ENCODE measurements around the gene CPOX.

DNA sequence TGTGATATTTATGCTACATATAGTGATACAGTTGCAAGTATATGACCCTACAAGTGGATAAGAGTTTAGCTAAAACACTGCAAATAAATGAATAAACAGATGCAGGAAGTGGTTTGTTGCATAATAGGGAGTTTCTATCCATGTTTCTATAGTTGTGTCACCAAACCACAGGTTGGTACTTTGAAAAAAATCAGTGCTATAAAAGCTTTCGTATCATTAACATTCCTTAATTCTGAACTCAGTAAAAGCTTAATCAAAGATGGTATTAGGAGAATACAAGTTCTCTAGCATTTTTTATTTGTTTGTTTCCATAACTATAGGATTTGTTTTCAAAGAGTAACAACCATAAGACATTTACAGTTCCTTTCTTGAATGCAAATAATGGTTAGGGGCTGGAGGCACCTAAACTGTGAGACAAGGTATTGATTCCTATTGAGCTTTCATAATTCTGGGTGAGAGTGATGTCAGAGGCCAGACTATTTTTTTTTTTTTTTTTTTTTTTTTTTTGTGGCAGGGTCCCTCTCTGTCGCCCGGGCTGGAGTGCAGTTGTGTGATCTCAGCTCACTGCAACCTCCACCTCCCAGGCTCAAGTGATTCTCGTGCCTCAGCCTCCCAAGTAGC is 29.6 kb downstream of the CPOX start:
- TF ChIP-seq EZH2 (IDR thresholded peaks at IDR 0.05; ENCODE audit: low read depth, unreplicated experiment) = no peak
- TF ChIP-seq CTCF (conservative IDR thresholded peaks at IDR 0.05; ENCODE audit: low read depth in 2 of 2) = no peak
- TF ChIP-seq POLR2AphosphoS5 (IDR thresholded peaks at IDR 0.05; ENCODE audit: low read depth) = no peak
- no peak for TF ChIP-seq EZH2phosphoT487 (IDR thresholded peaks at IDR 0.05; ENCODE audit: unreplicated experiment)
- TF ChIP-seq, protein P1, sequence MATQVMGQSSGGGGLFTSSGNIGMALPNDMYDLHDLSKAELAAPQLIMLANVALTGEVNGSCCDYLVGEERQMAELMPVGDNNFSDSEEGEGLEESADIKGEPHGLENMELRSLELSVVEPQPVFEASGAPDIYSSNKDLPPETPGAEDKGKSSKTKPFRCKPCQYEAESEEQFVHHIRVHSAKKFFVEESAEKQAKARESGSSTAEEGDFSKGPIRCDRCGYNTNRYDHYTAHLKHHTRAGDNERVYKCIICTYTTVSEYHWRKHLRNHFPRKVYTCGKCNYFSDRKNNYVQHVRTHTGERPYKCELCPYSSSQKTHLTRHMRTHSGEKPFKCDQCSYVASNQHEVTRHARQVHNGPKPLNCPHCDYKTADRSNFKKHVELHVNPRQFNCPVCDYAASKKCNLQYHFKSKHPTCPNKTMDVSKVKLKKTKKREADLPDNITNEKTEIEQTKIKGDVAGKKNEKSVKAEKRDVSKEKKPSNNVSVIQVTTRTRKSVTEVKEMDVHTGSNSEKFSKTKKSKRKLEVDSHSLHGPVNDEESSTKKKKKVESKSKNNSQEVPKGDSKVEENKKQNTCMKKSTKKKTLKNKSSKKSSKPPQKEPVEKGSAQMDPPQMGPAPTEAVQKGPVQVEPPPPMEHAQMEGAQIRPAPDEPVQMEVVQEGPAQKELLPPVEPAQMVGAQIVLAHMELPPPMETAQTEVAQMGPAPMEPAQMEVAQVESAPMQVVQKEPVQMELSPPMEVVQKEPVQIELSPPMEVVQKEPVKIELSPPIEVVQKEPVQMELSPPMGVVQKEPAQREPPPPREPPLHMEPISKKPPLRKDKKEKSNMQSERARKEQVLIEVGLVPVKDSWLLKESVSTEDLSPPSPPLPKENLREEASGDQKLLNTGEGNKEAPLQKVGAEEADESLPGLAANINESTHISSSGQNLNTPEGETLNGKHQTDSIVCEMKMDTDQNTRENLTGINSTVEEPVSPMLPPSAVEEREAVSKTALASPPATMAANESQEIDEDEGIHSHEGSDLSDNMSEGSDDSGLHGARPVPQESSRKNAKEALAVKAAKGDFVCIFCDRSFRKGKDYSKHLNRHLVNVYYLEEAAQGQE (IDR thresholded peaks at IDR 0.05; ENCODE audit: unreplicated experiment) = no peak
- TF ChIP-seq JUNB (IDR thresholded peaks at IDR 0.05; ENCODE audit: unreplicated experiment) = no peak
- no peak for TF ChIP-seq CREB1 (CRISPR knock-in tag; IDR thresholded peaks at IDR 0.05; ENCODE audit: low read depth)
- TF ChIP-seq ZNF462 (CRISPR knock-in tag; IDR thresholded peaks at IDR 0.05) = no peak
- TF ChIP-seq ZNF114 (CRISPR knock-in tag; IDR thresholded peaks at IDR 0.05) = no peak
- no peak for TF ChIP-seq STAT1 (IDR thresholded peaks at IDR 0.05; ENCODE audit: unreplicated experiment)
- TF ChIP-seq NANOG (IDR thresholded peaks at IDR 0.05; ENCODE audit: borderline replicate concordance) = no peak
- TF ChIP-seq ZNF331 (CRISPR knock-in tag; IDR thresholded peaks at IDR 0.05; ENCODE audit: low read depth) = no peak
- TF ChIP-seq, protein P2, sequence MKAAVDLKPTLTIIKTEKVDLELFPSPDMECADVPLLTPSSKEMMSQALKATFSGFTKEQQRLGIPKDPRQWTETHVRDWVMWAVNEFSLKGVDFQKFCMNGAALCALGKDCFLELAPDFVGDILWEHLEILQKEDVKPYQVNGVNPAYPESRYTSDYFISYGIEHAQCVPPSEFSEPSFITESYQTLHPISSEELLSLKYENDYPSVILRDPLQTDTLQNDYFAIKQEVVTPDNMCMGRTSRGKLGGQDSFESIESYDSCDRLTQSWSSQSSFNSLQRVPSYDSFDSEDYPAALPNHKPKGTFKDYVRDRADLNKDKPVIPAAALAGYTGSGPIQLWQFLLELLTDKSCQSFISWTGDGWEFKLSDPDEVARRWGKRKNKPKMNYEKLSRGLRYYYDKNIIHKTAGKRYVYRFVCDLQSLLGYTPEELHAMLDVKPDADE (IDR thresholded peaks at IDR 0.05) = no peak

Measured in GM23338 (cell line).